Esophagus muscularis mucosa (tissue), 4 donors: ENCODE measurements around the gene TPM2. TPM values are rescaled to one million over a fixed set of nuclear protein-coding genes. Genes with fewer than 3 reads are reported as not detected.
A peak's percentile ranks its signal among the peaks of the same experiment; 100 is the strongest.

Experiments used
- DNase-seq: peaks from one replicate; pipeline ENCODE4 v3.0.0-alpha.2; 2017; ENCODE audit errors: extremely low spot score
- H3K27ac ChIP-seq, 4 donors: fragments of 200-600 bp; sonication (generic); replicated peaks in 1 of 4; 1 replicate in 3 of 4; 2 replicates in 1 of 4; pipeline ENCODE4 v1.5.1; 2016 to 2019; ENCODE audit warnings: mild to moderate bottlenecking in 1 of 4
- H3K27me3 ChIP-seq, 4 donors: fragments of 200-600 bp; sonication (generic); one replicate each; pipeline versions ENCODE4 v1.5.1 to v1.6.0; 2016 to 2019
- H3K36me3 ChIP-seq, 4 donors: fragments of 200-600 bp; sonication (generic); one replicate each; pipeline ENCODE4 v1.5.1; 2016 to 2019
- H3K4me1 ChIP-seq, 4 donors: fragments of 200-600 bp; sonication (generic); one replicate each; pipeline ENCODE4 v1.5.1; 2016 to 2019
- H3K4me3 ChIP-seq, 4 donors: fragments of 200-600 bp; sonication (generic); 1 replicate in 2 of 4; 2 replicates in 2 of 4; pipeline ENCODE4 v1.5.1; 2016 to 2019; ENCODE audit warnings: mild to moderate bottlenecking in 4 of 4, moderate library complexity in 1 of 4
- H3K9me3 ChIP-seq, 4 donors: fragments of 200-600 bp; sonication (generic); 1 replicate in 3 of 4; 2 replicates in 1 of 4; pipeline ENCODE4 v1.5.1; 2016 to 2019
- EP300 ChIP-seq: sonication (generic); formaldehyde crosslinking; IDR thresholded peaks from one replicate; pipeline ENCODE4 v1.6.1; 2017; ENCODE audit warnings: antibody characterized with exemption
- POLR2A ChIP-seq: fragments of 450-650 bp; IDR thresholded peaks from one replicate; pipeline ENCODE4 v1.6.1; 2017; ENCODE audit warnings: antibody characterized with exemption, moderate library complexity, mild to moderate bottlenecking, low read depth
- POLR2AphosphoS5 ChIP-seq, 2 donors: sonication (generic); formaldehyde crosslinking; IDR thresholded peaks; one replicate each; pipeline ENCODE4 v1.6.1; 2017; ENCODE audit warnings: antibody characterized with exemption in 2 of 2
- WGBS: methylation state at CpG from one replicate; pipeline ENCODE4 v1.1.5; 2018; 5-methylcytosine and 5-hydroxymethylcytosine counted together
- intact Hi-C: fragments of 100-400 bp; cut with DNase I; formaldehyde crosslinking; loops from one replicate; pipeline ENCODE4 v1.15.1; 2023
- total RNA-seq, 4 donors: library from RNA; depleted of rRNA; stranded (reverse); fragments of >200 nt; gene quantifications; one replicate each; pipeline versions ENCODE4 v1.1.0 to v1.2.1, GENCODE V29; 2016
- TF ChIP-seq, protein P1 (sequence below), 3 experiments: fragments of 200-600 bp in 2 of 3; fragments of 450-650 bp in 1 of 3; sonication (generic) in 2 of 3; IDR thresholded peaks; one replicate each; pipeline ENCODE4 v1.5.1; 2017 to 2019; ENCODE audit warnings: antibody characterized with exemption in 3 of 3, mild to moderate bottlenecking in 2 of 3, moderate library complexity in 1 of 3

Gene TPM2
- total RNA-seq, 4 donors from 2014 or later, result 8,856 to 14,576 (median 12,022) TPM

DNA sequence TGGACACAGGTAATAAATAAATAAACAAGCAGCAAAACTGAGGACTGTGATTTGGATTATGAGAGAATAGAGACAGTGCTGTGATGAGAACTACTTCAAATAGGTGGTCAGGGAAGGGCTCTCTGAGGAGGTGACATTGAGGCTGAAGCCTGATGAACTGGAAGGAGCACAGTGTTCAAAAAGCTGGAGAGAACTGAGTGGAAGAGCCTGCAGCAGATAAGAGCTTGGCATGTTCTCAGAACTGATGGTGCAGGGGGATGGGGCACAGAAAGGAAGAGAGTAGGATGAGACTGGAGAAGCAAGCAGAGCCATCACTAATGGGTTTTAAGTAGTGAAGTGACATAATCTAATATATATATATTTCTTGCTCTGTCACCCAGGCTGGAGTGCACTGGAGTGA, 11.2 kb upstream of the TPM2 start:
- peaks cover 0 to 56% (median 32%) of the 10 kb centered on the region in 4 donors for H3K4me1 ChIP-seq
- peak overlapping the region; percentile 95 to 98 (median 96) for H3K27ac ChIP-seq
- H3K9me3 ChIP-seq, result no peaks in the 10 kb centered on the region
- H3K36me3 ChIP-seq, result peaks cover 91 to 100% (median 97%) of the 10 kb centered on the region in 4 donors
- H3K4me3 ChIP-seq, result no peak overlapping the region
- H3K27me3 ChIP-seq, result no peaks in the 10 kb centered on the region
- TF ChIP-seq, protein P1, sequence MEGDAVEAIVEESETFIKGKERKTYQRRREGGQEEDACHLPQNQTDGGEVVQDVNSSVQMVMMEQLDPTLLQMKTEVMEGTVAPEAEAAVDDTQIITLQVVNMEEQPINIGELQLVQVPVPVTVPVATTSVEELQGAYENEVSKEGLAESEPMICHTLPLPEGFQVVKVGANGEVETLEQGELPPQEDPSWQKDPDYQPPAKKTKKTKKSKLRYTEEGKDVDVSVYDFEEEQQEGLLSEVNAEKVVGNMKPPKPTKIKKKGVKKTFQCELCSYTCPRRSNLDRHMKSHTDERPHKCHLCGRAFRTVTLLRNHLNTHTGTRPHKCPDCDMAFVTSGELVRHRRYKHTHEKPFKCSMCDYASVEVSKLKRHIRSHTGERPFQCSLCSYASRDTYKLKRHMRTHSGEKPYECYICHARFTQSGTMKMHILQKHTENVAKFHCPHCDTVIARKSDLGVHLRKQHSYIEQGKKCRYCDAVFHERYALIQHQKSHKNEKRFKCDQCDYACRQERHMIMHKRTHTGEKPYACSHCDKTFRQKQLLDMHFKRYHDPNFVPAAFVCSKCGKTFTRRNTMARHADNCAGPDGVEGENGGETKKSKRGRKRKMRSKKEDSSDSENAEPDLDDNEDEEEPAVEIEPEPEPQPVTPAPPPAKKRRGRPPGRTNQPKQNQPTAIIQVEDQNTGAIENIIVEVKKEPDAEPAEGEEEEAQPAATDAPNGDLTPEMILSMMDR (IDR thresholded peaks at IDR 0.05), result no peak
- TF ChIP-seq EP300, result no peak
- no peak for DNase-seq
- intact Hi-C loops, result no loop called here

DNA sequence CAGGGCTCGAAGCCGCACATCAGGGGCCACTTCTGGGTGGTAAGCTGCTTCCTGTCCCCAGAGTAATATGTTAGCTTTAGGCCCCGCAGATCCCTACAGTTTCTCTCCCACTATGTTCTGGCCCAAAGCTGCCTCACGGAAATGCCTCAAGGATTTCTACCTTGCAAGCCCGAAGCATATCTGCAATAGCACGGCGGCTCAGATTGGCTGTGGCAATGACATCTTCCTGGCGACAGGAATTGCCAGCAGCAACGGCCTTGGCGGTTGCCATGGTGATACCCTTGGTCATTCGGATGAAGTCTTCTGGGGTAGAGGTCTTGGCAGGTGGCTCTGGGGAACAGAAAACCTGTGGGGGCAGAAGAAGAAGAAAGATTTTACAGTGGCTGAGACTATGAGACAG, 10.3 kb upstream of the TPM2 start:
- Histone ChIP-seq H3K9me3 (no peaks in the 10 kb centered on the region), H3K27ac (peak overlapping the region; percentile 95 to 98 (median 96)), H3K27me3 (no peaks in the 10 kb centered on the region), H3K4me1 (peaks cover 0 to 65% (median 41%) of the 10 kb centered on the region in 4 donors), H3K4me3 (no peak overlapping the region), H3K36me3 (peaks cover 82 to 97% (median 93%) of the 10 kb centered on the region in 4 donors)
- intact Hi-C loops, result no loop called here
- TF ChIP-seq POLR2AphosphoS5 (IDR thresholded peaks at IDR 0.05) (no peak), POLR2A (no peak), EP300 (no peak)
- no peak for DNase-seq
- WGBS, result 86% methylated on average over 11 of the region's 11 CpGs

DNA sequence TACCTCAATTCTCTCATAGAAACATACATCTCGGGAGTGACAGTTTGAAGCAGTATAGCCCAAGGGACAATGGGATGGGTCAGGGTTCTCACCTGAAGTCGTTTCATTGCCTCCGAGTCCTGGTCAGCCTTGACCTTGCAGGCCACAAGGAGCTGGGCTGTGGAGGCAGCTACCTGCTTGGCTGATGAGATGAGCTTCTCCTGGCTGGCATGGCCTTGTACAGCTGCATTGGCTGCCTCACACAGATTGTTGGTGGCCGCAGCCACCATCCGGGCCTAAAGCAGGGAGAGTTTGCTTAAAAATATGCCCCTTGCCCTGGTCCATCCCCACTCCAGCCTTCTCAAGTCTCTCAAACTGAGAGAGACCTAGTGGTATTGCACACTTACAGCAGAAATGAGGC, 8.5 kb upstream of the TPM2 start:
- TF ChIP-seq EP300 (no peak), POLR2A (no peak), POLR2AphosphoS5 (IDR thresholded peaks at IDR 0.05) (no peak)
- TF ChIP-seq, protein P1 (IDR thresholded peaks at IDR 0.05), result no peak
- intact Hi-C loops, result no loop called here
- no peaks in the 10 kb centered on the region for H3K9me3 ChIP-seq
- no peaks in the 10 kb centered on the region for H3K27me3 ChIP-seq
- H3K4me1 ChIP-seq, result peaks cover 0 to 83% (median 53%) of the 10 kb centered on the region in 4 donors
- no peak for DNase-seq
- H3K4me3 ChIP-seq, result no peak overlapping the region
- peaks cover 64 to 79% (median 75%) of the 10 kb centered on the region in 4 donors for H3K36me3 ChIP-seq
- H3K27ac ChIP-seq, result peak overlapping the region; percentile 95 to 98 (median 96)
- WGBS, result 77% methylated on average over 5 of the region's 5 CpGs

DNA sequence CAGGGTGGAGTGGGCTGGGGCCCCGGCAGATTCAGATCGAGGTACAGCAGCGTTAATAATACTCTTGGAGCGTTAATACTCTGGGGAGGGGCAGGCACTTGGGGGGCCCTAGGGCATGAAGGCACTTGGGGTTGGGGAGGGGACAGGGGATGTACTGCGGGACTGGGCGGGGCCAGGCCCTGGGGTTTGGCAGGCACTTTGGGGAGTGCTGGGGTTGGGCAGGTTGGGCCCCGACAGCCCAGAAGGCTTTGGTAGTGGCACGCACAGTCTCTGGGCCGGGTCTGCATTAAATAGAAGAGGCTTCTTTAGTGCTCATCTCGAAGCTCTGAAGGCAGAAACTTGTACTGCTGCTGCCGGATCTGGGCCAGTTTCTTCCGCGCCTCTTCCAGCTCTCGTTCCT, 7.8 kb upstream of the TPM2 start:
- Histone ChIP-seq H3K36me3 (peaks cover 56 to 71% (median 68%) of the 10 kb centered on the region in 4 donors), H3K27ac (peak overlapping the region; percentile 95 to 98 (median 96)), H3K4me3 (no peak overlapping the region), H3K9me3 (no peaks in the 10 kb centered on the region), H3K27me3 (no peaks in the 10 kb centered on the region), H3K4me1 (peaks cover 0 to 91% (median 58%) of the 10 kb centered on the region in 4 donors)
- DNase-seq, result no peak
- TF ChIP-seq, protein P1 (IDR thresholded peaks at IDR 0.05), result no peak
- TF ChIP-seq POLR2A, result no peak
- TF ChIP-seq EP300, result no peak
- no peak for TF ChIP-seq POLR2AphosphoS5 (IDR thresholded peaks at IDR 0.05)
- intact Hi-C loops, result no loop called here
- WGBS, result 73% methylated on average over 13 of the region's 14 CpGs

DNA sequence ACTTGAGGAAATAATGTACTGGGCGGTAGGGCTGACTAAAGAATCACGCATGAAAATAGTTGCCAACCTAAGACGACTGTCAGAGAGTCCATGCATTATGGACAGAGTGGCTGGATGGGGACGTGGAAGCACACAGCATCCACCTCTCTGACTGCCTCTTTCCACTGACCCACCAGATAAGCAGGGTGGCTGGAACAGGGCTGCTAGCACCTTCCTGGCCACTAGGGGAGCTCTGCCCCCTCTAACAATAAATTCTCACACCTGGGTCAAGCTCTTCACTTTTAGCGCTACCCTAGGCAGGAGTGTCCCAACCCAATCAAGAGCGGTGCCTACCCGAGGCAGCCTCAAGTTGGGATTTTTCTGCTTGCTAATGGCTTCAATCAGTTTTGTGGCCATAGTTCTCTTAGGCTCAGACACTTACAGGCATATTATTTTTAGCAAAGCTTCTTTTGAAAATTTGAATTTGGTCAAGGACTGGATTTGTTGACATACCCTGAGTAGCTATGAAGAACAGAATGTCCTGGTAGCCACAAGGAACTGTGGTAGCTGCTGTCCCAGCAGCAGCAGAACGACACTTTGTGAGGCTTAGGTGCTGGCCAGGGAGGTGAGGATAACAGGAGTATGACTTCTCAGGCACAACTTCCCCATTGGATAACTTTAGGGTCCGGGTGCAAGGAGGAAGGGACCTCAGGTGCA, 6.9 kb upstream of the TPM2 start:
- WGBS, result 37% methylated on average over 9 of the region's 9 CpGs
- TF ChIP-seq POLR2A (no peak), POLR2AphosphoS5 (IDR thresholded peaks at IDR 0.05) (peak; percentile 86 to 90), EP300 (peak; percentile 95)
- TF ChIP-seq, protein P1 (IDR thresholded peaks at IDR 0.05), result peak; percentile 76 to 94 (median 93)
- Histone ChIP-seq H3K27ac (peak overlapping the region; percentile 95 to 98 (median 96)), H3K27me3 (no peaks in the 10 kb centered on the region), H3K36me3 (peaks cover 48 to 63% (median 60%) of the 10 kb centered on the region in 4 donors), H3K4me1 (peaks cover 0 to 96% (median 64%) of the 10 kb centered on the region in 4 donors), H3K4me3 (no peak overlapping the region), H3K9me3 (no peaks in the 10 kb centered on the region)
- peak; percentile 95 for DNase-seq
- intact Hi-C loops, result no loop called here
